K562 (cell line): Measurements from ENCODE around the gene CPNE2. TPM values are rescaled to one million over a fixed set of nuclear protein-coding genes. Genes with fewer than 3 reads are reported as not detected.

Experiments used
- AFF1 ChIP-seq, 2 experiments: fragments of 450-650 bp; IDR thresholded peaks; 2 replicates each; pipeline ENCODE4 v1.6.1; 2018; ENCODE audit warnings: mild to moderate bottlenecking in 2 of 2, low read depth in 1 of 2; ENCODE audit not compliant: partially characterized antibody in 2 of 2
- ARID1B ChIP-seq: fragments of 450-650 bp; IDR thresholded peaks from 2 replicates; pipeline ENCODE4 v1.6.1; 2016; ENCODE audit warnings: antibody characterized with exemption, mild to moderate bottlenecking, inconsistent platforms
- CCNT2 ChIP-seq: IDR thresholded peaks from 2 replicates; pipeline ENCODE4 v1.6.1; 2011; ENCODE audit warnings: borderline replicate concordance, low read depth, mild to moderate bottlenecking, moderate library complexity, mixed read lengths, low read length; ENCODE audit not compliant: insufficient read length; ENCODE audit errors: extremely low read depth
- DMBX1 ChIP-seq: fragments of 250-450 bp; sonication (Bioruptor Pico); IDR thresholded peaks from 2 replicates; pipeline ENCODE4 v1.8.0; 2022; ENCODE audit warnings: inconsistent platforms, mild to moderate bottlenecking, moderate library complexity, borderline replicate concordance
- EHMT2 ChIP-seq: fragments of 450-650 bp; IDR thresholded peaks from 2 replicates; pipeline ENCODE4 v1.6.1; 2018; ENCODE audit warnings: antibody characterized with exemption
- FOSL1 ChIP-seq: fragments of 200-800 bp; sonication (Bioruptor generic); conservative IDR thresholded peaks from 2 replicates; pipeline ENCODE4 v1.6.1; 2016; ENCODE audit warnings: missing genetic modification characterization, missing compliant biosample characterization
- KDM1A ChIP-seq, 2 experiments: fragments of 450-650 bp; IDR thresholded peaks; 2 replicates each; pipeline ENCODE4 v1.6.1; 2016; ENCODE audit warnings: mild to moderate bottlenecking in 2 of 2
- MTA2 ChIP-seq: fragments of 450-650 bp; IDR thresholded peaks from 2 replicates; pipeline ENCODE4 v1.6.1; 2016; ENCODE audit warnings: low read depth
- NEUROD1 ChIP-seq: fragments of 150-350 bp; IDR thresholded peaks from 2 replicates; pipeline ENCODE4 v1.6.1; 2014; ENCODE audit warnings: borderline replicate concordance, low read length, low read depth; ENCODE audit not compliant: partially characterized antibody
- NFXL1 ChIP-seq: fragments of 450-650 bp; formaldehyde crosslinking; IDR thresholded peaks from 2 replicates; pipeline ENCODE4 v1.4.0; 2021; ENCODE audit warnings: mild to moderate bottlenecking
- SMARCA4 ChIP-seq: fragments of 450-650 bp; IDR thresholded peaks from 2 replicates; pipeline ENCODE4 v1.6.1; 2016
- SMARCA5 ChIP-seq: fragments of 450-650 bp; IDR thresholded peaks from 2 replicates; pipeline ENCODE4 v1.6.1; 2016
- TRIM25 ChIP-seq: fragments of 450-650 bp; IDR thresholded peaks from 2 replicates; pipeline ENCODE4 v1.7.0; 2016; ENCODE audit warnings: borderline replicate concordance
- ZKSCAN1 ChIP-seq: fragments of 150-350 bp; IDR thresholded peaks from 2 replicates; pipeline ENCODE4 v1.6.1; 2016; ENCODE audit warnings: low read depth, low read length
- ZNF140 ChIP-seq: fragments of 250-450 bp; sonication (Bioruptor Pico); IDR thresholded peaks from 2 replicates; pipeline ENCODE4 v1.8.0; 2021; ENCODE audit warnings: moderate library complexity, mild to moderate bottlenecking, inconsistent platforms
- ZNF146 ChIP-seq: IDR thresholded peaks from one replicate; pipeline ENCODE4 v1.6.1; 2018; ENCODE audit warnings: missing compliant biosample characterization; ENCODE audit not compliant: unreplicated experiment
- ZNF551 ChIP-seq: fragments of 250-450 bp; sonication (Bioruptor Pico); IDR thresholded peaks from 2 replicates; pipeline ENCODE4 v1.5.0; 2021; ENCODE audit warnings: mild to moderate bottlenecking, moderate library complexity
- polyA plus RNA-seq, 8 experiments: library from polyadenylated mRNA; depleted of rRNA in 4 of 8; stranded (reverse) in 5 of 8; unstranded in 3 of 8; fragments of >200 nt; fragmentation: Nextera tagmentation in 2 of 8; fragmentation: Illumina TruSeq in 1 of 8; extraction: Ambion mirVana in 2 of 8; extraction: Trizol in 1 of 8; gene quantifications; 2 replicates each; pipeline versions ENCODE4 v1.2.1 to v1.2.3, GENCODE V29; 2011 to 2014; ENCODE audit warnings: inconsistent platforms in 1 of 8, missing spikeins in 1 of 8
- total RNA-seq, 7 experiments: library from RNA; depleted of rRNA in 6 of 7; stranded (reverse); fragments of >200 nt in 6 of 7; fragmentation: Illumina TruSeq in 2 of 7; extraction: Trizol in 2 of 7; gene quantifications; 2 replicates each; pipeline versions ENCODE4 v1.2.1 to v1.2.3, GENCODE V29; 2011 to 2021; ENCODE audit warnings: low replicate concordance in 1 of 7
- TF ChIP-seq, protein P1 (sequence below), 2 experiments: IDR thresholded peaks; 2 replicates each; pipeline ENCODE4 v1.6.1; 2012; ENCODE audit warnings: improper control_type of control experiment in 2 of 2, low read depth in 2 of 2, low read length in 2 of 2, borderline replicate concordance in 1 of 2
- TF ChIP-seq, protein P2 (sequence below): sonication (generic); formaldehyde crosslinking; IDR thresholded peaks from 2 replicates; pipeline ENCODE4 v1.8.1; 2022; ENCODE audit warnings: missing genetic modification reagents
- TF ChIP-seq, protein P3 (sequence below): fragments of 250-450 bp; sonication (Bioruptor Pico); IDR thresholded peaks from 2 replicates; pipeline ENCODE4 v1.9.0; 2021; ENCODE audit warnings: mild to moderate bottlenecking

The CPNE2 gene
- total and polyA plus RNA-seq, 9 of the 15 experiments (the other 6 are each of a cell fraction or from before 2014, with no cell fraction given): 3.0 to 13.9 (median 8.6) TPM

GRCh38 chr16:57185446-57185944 lies 93.1 kb downstream of the CPNE2 start (continued):
- TF ChIP-seq, protein P1, sequence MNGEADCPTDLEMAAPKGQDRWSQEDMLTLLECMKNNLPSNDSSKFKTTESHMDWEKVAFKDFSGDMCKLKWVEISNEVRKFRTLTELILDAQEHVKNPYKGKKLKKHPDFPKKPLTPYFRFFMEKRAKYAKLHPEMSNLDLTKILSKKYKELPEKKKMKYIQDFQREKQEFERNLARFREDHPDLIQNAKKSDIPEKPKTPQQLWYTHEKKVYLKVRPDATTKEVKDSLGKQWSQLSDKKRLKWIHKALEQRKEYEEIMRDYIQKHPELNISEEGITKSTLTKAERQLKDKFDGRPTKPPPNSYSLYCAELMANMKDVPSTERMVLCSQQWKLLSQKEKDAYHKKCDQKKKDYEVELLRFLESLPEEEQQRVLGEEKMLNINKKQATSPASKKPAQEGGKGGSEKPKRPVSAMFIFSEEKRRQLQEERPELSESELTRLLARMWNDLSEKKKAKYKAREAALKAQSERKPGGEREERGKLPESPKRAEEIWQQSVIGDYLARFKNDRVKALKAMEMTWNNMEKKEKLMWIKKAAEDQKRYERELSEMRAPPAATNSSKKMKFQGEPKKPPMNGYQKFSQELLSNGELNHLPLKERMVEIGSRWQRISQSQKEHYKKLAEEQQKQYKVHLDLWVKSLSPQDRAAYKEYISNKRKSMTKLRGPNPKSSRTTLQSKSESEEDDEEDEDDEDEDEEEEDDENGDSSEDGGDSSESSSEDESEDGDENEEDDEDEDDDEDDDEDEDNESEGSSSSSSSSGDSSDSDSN (IDR thresholded peaks at IDR 0.05; ENCODE audit: borderline replicate concordance in 1 of 2, low read depth in 2 of 2, low read length in 2 of 2): 0 out of 4 replicates have a peak, but pooled peaks of 1 of the 2 experiments have one; percentile 50
- TF ChIP-seq ZNF140 (CRISPR knock-in tag): no peak
- TF ChIP-seq FOSL1: 0 out of 2 replicates have a peak, but pooled peaks have one; percentile 28
- no peak for TF ChIP-seq ZNF146
- TF ChIP-seq SMARCA4: 0 out of 2 replicates have a peak, but pooled peaks have one; percentile 37
- no peak for TF ChIP-seq AFF1 (IDR thresholded peaks at IDR 0.05; ENCODE audit: low read depth in 1 of 2, partially characterized antibody in 2 of 2)
- no peak for TF ChIP-seq ZNF551 (CRISPR knock-in tag)
- TF ChIP-seq SMARCA5: no peak
- TF ChIP-seq EHMT2: no peak
- TF ChIP-seq NFXL1 (CRISPR knock-in tag): no peak
- TF ChIP-seq, protein P2, sequence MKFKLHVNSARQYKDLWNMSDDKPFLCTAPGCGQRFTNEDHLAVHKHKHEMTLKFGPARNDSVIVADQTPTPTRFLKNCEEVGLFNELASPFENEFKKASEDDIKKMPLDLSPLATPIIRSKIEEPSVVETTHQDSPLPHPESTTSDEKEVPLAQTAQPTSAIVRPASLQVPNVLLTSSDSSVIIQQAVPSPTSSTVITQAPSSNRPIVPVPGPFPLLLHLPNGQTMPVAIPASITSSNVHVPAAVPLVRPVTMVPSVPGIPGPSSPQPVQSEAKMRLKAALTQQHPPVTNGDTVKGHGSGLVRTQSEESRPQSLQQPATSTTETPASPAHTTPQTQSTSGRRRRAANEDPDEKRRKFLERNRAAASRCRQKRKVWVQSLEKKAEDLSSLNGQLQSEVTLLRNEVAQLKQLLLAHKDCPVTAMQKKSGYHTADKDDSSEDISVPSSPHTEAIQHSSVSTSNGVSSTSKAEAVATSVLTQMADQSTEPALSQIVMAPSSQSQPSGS (CRISPR knock-in tag): no peak
- no peak for TF ChIP-seq ZKSCAN1
- no peak for TF ChIP-seq MTA2
- TF ChIP-seq, protein P3, sequence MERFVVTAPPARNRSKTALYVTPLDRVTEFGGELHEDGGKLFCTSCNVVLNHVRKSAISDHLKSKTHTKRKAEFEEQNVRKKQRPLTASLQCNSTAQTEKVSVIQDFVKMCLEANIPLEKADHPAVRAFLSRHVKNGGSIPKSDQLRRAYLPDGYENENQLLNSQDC (CRISPR knock-in tag): no peak
- TF ChIP-seq ARID1B: no peak
- TF ChIP-seq CCNT2: no peak
- TF ChIP-seq DMBX1 (CRISPR knock-in tag): no peak
- TF ChIP-seq TRIM25: no peak
- no peak for TF ChIP-seq NEUROD1
- no peak for TF ChIP-seq KDM1A (IDR thresholded peaks at IDR 0.05)
